Right atrium auricular region (tissue), 2 donors: ENCODE results near the gene LINGO1. TPM values are rescaled to one million over a fixed set of nuclear protein-coding genes. Genes with fewer than 3 reads are reported as not detected.

Source experiments
- DNase-seq: peaks from one replicate; pipeline ENCODE4 v3.0.0-alpha.2; 2019; ENCODE audit warnings: low spot score
- H3K27ac ChIP-seq, 2 donors: fragments of 200-600 bp; sonication (generic); 1 replicate in 1 of 2; 2 replicates in 1 of 2; pipeline ENCODE4 v1.5.1; 2016 to 2019
- H3K27me3 ChIP-seq, 2 donors: fragments of 200-600 bp; sonication (generic); one replicate each; pipeline versions ENCODE4 v1.5.1 to v1.6.0; 2017 to 2019
- H3K36me3 ChIP-seq: fragments of 200-600 bp; sonication (generic); one replicate; pipeline ENCODE4 v1.5.1; 2016
- H3K4me1 ChIP-seq, 2 donors: fragments of 200-600 bp; sonication (generic); one replicate each; pipeline versions ENCODE4 v1.5.1 to v1.6.0; 2017 to 2019
- H3K4me3 ChIP-seq, 2 donors: fragments of 200-600 bp; sonication (generic); 1 replicate in 1 of 2; 2 replicates in 1 of 2; pipeline ENCODE4 v1.5.1; 2017 to 2019; ENCODE audit warnings: mild to moderate bottlenecking in 1 of 2, moderate library complexity in 1 of 2
- H3K9me3 ChIP-seq, 2 donors: fragments of 200-600 bp; sonication (generic); one replicate each; pipeline ENCODE4 v1.5.1; 2019
- total RNA-seq, 2 donors: library from RNA; depleted of rRNA; stranded (reverse); fragments of >200 nt; gene quantifications; one replicate each; pipeline ENCODE4 v1.1.0, GENCODE V29; 2016
- TF ChIP-seq, protein P1 (sequence below), 2 donors: fragments of 200-600 bp; sonication (generic); IDR thresholded peaks; one replicate each; pipeline ENCODE4 v1.5.1; 2019; ENCODE audit warnings: antibody characterized with exemption in 2 of 2

Gene LINGO1
- total RNA-seq, 2 donors from 2014 or later: 7.0 to 9.4 TPM

DNA sequence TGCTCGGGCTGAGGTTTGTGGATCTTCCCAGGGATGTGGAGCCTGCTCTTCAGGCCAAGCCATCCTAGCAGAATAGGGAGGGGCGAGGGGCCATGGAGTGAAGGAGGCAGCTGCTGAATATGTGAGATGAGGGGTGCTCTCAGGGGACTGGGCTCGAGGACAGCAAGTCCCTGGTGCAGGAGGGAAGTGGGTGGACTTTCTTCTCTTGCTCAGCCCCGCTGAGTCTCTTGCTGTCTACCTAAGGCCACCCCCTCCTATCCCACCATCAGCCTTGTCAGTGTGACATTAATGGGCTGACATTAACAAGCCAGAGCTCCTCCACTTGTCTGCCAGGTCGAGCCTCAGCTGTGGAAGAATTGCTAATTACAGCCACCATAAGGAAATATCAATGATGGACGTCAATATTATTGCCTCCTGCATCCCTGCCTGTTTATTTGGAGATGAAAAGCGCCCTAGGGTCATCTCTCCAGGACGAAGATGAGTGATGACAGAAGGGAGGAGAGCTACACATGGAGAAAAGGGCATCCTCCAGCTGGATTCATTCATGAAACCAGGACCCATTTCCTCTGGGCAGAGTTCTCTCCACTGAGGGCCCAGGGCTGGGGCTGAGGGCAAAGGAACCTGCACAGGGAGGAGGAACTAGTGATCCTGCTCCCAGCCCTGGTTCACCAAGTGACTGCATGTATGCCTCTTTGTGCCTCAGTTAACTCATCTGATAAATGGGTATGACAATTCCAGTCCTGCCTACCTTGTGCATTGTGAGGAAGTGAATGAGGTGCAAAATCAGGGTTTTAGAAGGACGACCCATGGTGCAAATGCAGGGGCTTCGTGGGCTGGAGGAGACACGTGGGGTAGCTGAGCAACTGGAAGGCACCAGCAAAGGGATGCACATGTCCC lies 34.9 kb upstream of the LINGO1 start:
- TF ChIP-seq, protein P1, sequence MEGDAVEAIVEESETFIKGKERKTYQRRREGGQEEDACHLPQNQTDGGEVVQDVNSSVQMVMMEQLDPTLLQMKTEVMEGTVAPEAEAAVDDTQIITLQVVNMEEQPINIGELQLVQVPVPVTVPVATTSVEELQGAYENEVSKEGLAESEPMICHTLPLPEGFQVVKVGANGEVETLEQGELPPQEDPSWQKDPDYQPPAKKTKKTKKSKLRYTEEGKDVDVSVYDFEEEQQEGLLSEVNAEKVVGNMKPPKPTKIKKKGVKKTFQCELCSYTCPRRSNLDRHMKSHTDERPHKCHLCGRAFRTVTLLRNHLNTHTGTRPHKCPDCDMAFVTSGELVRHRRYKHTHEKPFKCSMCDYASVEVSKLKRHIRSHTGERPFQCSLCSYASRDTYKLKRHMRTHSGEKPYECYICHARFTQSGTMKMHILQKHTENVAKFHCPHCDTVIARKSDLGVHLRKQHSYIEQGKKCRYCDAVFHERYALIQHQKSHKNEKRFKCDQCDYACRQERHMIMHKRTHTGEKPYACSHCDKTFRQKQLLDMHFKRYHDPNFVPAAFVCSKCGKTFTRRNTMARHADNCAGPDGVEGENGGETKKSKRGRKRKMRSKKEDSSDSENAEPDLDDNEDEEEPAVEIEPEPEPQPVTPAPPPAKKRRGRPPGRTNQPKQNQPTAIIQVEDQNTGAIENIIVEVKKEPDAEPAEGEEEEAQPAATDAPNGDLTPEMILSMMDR (IDR thresholded peaks at IDR 0.05): no peak
- Histone ChIP-seq H3K9me3 (no peaks in the 10 kb centered on the region), H3K4me1 (peaks cover 0 to 15% of the 10 kb centered on the region in 2 donors), H3K27me3 (no peaks in the 10 kb centered on the region), H3K4me3 (no peak overlapping the region), H3K27ac (no peak overlapping the region), H3K36me3 (no peaks in the 10 kb centered on the region)
- no peak for DNase-seq

DNA sequence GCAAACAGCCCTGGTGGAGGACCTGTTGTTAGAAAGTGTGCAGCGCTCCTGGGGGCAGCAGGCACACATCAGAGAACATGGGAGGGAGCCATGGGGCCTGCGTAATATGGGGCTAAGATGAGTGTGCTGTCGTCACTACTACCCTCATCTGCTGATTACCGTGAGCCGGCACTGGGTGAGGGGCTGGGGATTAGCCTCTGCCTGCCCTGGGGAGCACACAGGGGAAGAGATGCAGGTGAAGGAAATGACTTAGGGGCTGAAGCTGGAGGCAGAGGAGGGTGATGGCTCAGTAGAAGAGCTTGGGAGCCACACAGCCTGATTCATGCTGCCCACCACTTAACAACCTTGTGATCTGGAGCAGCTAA lies 33.6 kb upstream of the LINGO1 start:
- peaks cover 0 to 10% of the 10 kb centered on the region in 2 donors for H3K4me1 ChIP-seq
- no peaks in the 10 kb centered on the region for H3K9me3 ChIP-seq
- TF ChIP-seq, protein P1 (IDR thresholded peaks at IDR 0.05): no peak
- H3K27ac ChIP-seq: no peak overlapping the region
- no peak for DNase-seq
- H3K36me3 ChIP-seq: no peaks in the 10 kb centered on the region
- no peak overlapping the region for H3K4me3 ChIP-seq
- H3K27me3 ChIP-seq: no peaks in the 10 kb centered on the region

DNA sequence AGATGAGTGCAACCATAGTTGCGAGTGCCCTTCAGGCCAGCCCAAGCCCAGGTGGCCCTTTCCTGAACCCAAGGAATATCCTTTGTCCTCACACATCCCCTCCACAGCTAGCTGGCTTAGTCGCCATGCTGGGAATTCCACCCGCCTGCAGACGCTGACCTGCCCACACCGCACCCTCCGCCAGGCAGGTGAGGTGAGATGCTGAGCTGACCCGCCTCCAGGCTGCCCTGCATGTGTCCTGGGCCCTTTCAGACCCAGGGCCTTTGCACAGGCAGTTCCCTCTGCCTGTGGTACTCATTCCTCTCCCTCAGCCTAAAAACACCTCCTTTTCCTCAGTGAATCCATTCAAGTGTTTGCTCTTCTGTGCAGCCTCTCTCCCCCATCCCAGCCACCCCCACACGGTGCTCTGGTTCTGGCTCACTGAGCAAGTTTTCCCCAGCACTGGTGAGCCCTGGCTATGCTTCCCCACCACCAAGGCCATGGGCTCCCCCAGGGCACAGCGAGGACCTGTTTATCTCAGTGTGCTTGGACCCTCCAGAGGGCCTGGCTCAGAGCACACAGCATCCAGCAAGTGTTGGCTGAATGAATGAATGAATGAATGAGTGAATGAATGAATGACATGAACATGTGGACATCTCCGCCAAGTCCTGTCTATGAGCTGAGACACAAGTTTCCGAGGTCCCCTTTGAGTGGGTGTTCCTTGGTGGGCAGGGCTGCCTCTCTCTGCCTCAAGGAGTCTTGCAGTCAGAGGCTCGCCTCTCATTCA lies 33.0 kb upstream of the LINGO1 start:
- Histone ChIP-seq H3K36me3 (no peaks in the 10 kb centered on the region), H3K27ac (no peak overlapping the region), H3K4me1 (peaks cover 0 to 7% of the 10 kb centered on the region in 2 donors), H3K4me3 (no peak overlapping the region), H3K9me3 (no peaks in the 10 kb centered on the region), H3K27me3 (no peaks in the 10 kb centered on the region)
- TF ChIP-seq, protein P1 (IDR thresholded peaks at IDR 0.05): no peak
- no peak for DNase-seq

DNA sequence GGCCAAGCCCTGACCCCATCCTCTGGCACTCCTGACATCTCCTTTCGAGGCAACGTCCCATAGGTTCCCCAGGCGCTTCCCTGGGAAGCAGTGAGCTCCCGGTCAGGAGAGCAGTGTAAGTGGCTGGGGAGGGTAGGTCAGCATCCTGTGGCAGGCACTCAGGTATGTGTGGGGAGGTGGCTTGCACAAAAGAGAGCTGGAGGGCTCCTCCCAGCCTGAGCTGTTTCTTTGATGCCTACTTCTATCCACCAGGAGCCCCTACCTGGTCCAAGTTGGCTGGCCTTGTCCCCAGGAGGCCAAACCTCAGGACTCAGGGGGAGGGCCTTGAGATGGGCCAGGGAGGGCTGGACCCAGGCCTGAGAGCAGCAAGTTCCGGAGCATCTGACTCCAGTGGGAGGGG lies 31.7 kb upstream of the LINGO1 start:
- H3K4me3 ChIP-seq: no peak overlapping the region

DNA sequence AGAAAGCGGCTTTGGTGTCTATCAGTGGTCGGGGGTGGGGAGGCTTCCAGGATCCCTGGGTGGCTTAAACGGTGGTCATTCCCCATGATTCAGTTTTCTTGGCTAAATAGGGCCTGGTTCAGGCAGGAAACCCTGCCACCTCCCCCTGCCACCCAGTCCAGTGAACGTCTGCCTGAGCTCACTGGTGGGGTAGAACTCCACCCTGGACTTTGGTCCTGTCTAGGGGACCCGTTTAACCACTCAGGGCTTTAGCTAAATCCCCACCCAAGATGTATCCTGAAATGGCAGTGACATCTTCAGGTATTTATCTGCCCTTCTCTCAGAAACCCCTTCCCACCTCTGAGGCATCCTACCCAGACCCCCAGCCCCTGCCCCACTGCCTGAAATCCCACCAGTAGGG lies 30.5 kb upstream of the LINGO1 start:
- H3K4me1 ChIP-seq: no peaks in the 10 kb centered on the region
- H3K27ac ChIP-seq: no peak overlapping the region
- no peak for DNase-seq
- H3K36me3 ChIP-seq: no peaks in the 10 kb centered on the region
- H3K9me3 ChIP-seq: no peaks in the 10 kb centered on the region
- no peaks in the 10 kb centered on the region for H3K27me3 ChIP-seq
- TF ChIP-seq, protein P1 (IDR thresholded peaks at IDR 0.05): no peak
- H3K4me3 ChIP-seq: no peak overlapping the region

More for the DNA sequence above, 31.7 kb upstream of the LINGO1 start:
- H3K27ac ChIP-seq: no peak overlapping the region
- H3K36me3 ChIP-seq: no peaks in the 10 kb centered on the region
- H3K9me3 ChIP-seq: no peaks in the 10 kb centered on the region
- H3K4me1 ChIP-seq: no peaks in the 10 kb centered on the region
- no peak for DNase-seq
- H3K27me3 ChIP-seq: no peaks in the 10 kb centered on the region
- TF ChIP-seq, protein P1 (IDR thresholded peaks at IDR 0.05): no peak
